ENCODE results near the gene GAS7. TPM values are rescaled to one million over a fixed set of nuclear protein-coding genes. Genes with fewer than 3 reads are reported as not detected.

The GAS7 gene
- total and polyA plus RNA-seq, 10 of the 15 experiments (the other 5 are each of a cell fraction or from before 2014, with no cell fraction given), result 2.3 to 53.4 (median 24.0) TPM

GRCh38 chr17:10149573-10150399, 48.6 kb downstream of the GAS7 start (continued):
- TF ChIP-seq REST (IDR thresholded peaks at IDR 0.05; ENCODE audit: low read depth, low read length), result no peak
- no peak for TF ChIP-seq SREBF1 (IDR thresholded peaks at IDR 0.05; ENCODE audit: low read length)
- TF ChIP-seq PKNOX1 (IDR thresholded peaks at IDR 0.05), result no peak
- peak; percentile 54; the same call in 1 of the 2 replicates for TF ChIP-seq CREM (IDR thresholded peaks at IDR 0.05; ENCODE audit: low read depth)
- TF ChIP-seq YY1 (IDR thresholded peaks at IDR 0.05; ENCODE audit: low read depth, low read length), result no peak
- TF ChIP-seq BCL3 (IDR thresholded peaks at IDR 0.05; ENCODE audit: borderline replicate concordance, insufficient read depth, low read depth, low read length, poor library complexity, severe bottlenecking), result no peak
- no peak for TF ChIP-seq ESRRA (IDR thresholded peaks at IDR 0.05; ENCODE audit: low read length)
- peak; percentile 84 for TF ChIP-seq EED (IDR thresholded peaks at IDR 0.05; ENCODE audit: low read depth)
- TF ChIP-seq BRCA1 (IDR thresholded peaks at IDR 0.05; ENCODE audit: low read depth, low read length), result no peak
- TF ChIP-seq POLR2AphosphoS5 (IDR thresholded peaks at IDR 0.05; ENCODE audit: low read length), result no peak
- peak; percentile 62; the same call in 1 of the 3 replicates for TF ChIP-seq POU2F2 (IDR thresholded peaks at IDR 0.05; ENCODE audit: borderline replicate concordance, low read depth, low read length)
- TF ChIP-seq PBX3 (IDR thresholded peaks at IDR 0.05; ENCODE audit: insufficient replicate concordance, low read depth, low read length), result no peak
- TF ChIP-seq BCLAF1 (IDR thresholded peaks at IDR 0.05), result no peak
- peak; percentile 74 to 83; a peak in 3 of 4 replicates for TF ChIP-seq EP300 (IDR thresholded peaks at IDR 0.05; ENCODE audit: borderline replicate concordance in 1 of 2, control insufficient read depth in 1 of 2, low read depth in 2 of 2, low read length in 2 of 2)
- TF ChIP-seq SUZ12 (IDR thresholded peaks at IDR 0.05; ENCODE audit: unreplicated experiment), result no peak
- TF ChIP-seq NR2F1 (conservative IDR thresholded peaks at IDR 0.05), result peak; percentile 99
- no peak for TF ChIP-seq SMC3 (IDR thresholded peaks at IDR 0.05; ENCODE audit: borderline replicate concordance, low read length)
